ENCODE data around the gene ZNF658.
"Not testable (repeated sequence)": the region's sequence is repeated elsewhere in the genome, so short reads cannot be mapped to it uniquely, and the experiment has no call there.

ZNF658 gene

GRCh38 chr9:66900490-66901131 lies at the start of gene ZNF658:
Gene ZNF658, plus strand, starts transcription at chr9:66900725. Its CDS starts 2,837 bp downstream, at chr9:66903562.
- DNase-seq = peak; percentile 84

GRCh38 chr9:66861732-66862131 lies 38.8 kb upstream of the ZNF658 start:
- DNase-seq = not testable (repeated sequence)

GRCh38 chr9:66868660-66869059 lies 31.9 kb upstream of the ZNF658 start:
- not testable (repeated sequence) for DNase-seq

- DNase-seq = not testable (repeated sequence)
Observed at GRCh38 chr9:66880605-66881004, 19.9 kb upstream of the ZNF658 start.

- not testable (repeated sequence) for DNase-seq
Observed at GRCh38 chr9:66881847-66882246, 18.7 kb upstream of the ZNF658 start.

- DNase-seq = not testable (repeated sequence)
Observed at GRCh38 chr9:66890334-66890733, 10.2 kb upstream of the ZNF658 start.

- not testable (repeated sequence) for DNase-seq
Observed at GRCh38 chr9:66901141-66901540, 616 bp downstream of the ZNF658 start.

- DNase-seq = not testable (repeated sequence)
Observed at GRCh38 chr9:66909560-66909959, 9.0 kb downstream of the ZNF658 start.

- DNase-seq = not testable (repeated sequence)
Observed at GRCh38 chr9:66920072-66920471, 19.5 kb downstream of the ZNF658 start.

GRCh38 chr9:66936194-66936870 lies 35.8 kb downstream of the ZNF658 start:
- not testable (repeated sequence) for DNase-seq

GRCh38 chr9:66937662-66938061 lies 37.1 kb downstream of the ZNF658 start:
- DNase-seq = not testable (repeated sequence)

GRCh38 chr9:66938322-66938721 lies 37.8 kb downstream of the ZNF658 start:
- not testable (repeated sequence) for DNase-seq

GRCh38 chr9:66939878-66940830 lies 39.6 kb downstream of the ZNF658 start:
- DNase-seq = not testable (repeated sequence)

- not testable (repeated sequence) for DNase-seq
Observed at GRCh38 chr9:66942400-66943155, 42.1 kb downstream of the ZNF658 start.

- DNase-seq = not testable (repeated sequence)
Observed at GRCh38 chr9:66952576-66952975, 52.1 kb downstream of the ZNF658 start.

Data from suppressor macrophage treated with lipopolysaccharide for 4 hours (primary cell).